ENCODE measurements around the gene ADM. TPM values are rescaled to one million over a fixed set of nuclear protein-coding genes. Genes with fewer than 3 reads are reported as not detected.
A peak's percentile ranks its signal among the peaks of the same experiment; 100 is the strongest.

The ADM gene
- total RNA-seq, 1 donor from 2014 or later: 44.3 TPM

- no peak for DNase-seq
Observed at GRCh38 chr11:10329935-10330334, 25.1 kb downstream of the ADM start.

- no peak for DNase-seq
Observed at GRCh38 chr11:10331548-10332289, 26.8 kb downstream of the ADM start.

GRCh38 chr11:10333490-10333889, 28.6 kb downstream of the ADM start:
- DNase-seq: no peak

- peak; percentile 56 for DNase-seq
Observed at GRCh38 chr11:10338287-10338686, 33.4 kb downstream of the ADM start.

- no peak for DNase-seq
Observed at GRCh38 chr11:10348650-10349280, 43.9 kb downstream of the ADM start.

GRCh38 chr11:10349281-10349665, 44.4 kb downstream of the ADM start:
- DNase-seq: no peak

- DNase-seq: no peak
Observed at GRCh38 chr11:10349806-10350205, 44.9 kb downstream of the ADM start.

- DNase-seq: no peak
Observed at GRCh38 chr11:10350334-10350733, 45.5 kb downstream of the ADM start.

GRCh38 chr11:10351435-10351764, 46.5 kb downstream of the ADM start:
- no peak for DNase-seq

- DNase-seq: peak; percentile 46
Observed at GRCh38 chr11:10351765-10352641, 47.1 kb downstream of the ADM start.

GRCh38 chr11:10352921-10353550, 48.2 kb downstream of the ADM start:
- no peak for DNase-seq

GRCh38 chr11:10354389-10354788, 49.5 kb downstream of the ADM start:
- DNase-seq: no peak

- no peak for DNase-seq
Observed at GRCh38 chr11:10355257-10355661, 50.4 kb downstream of the ADM start.

GRCh38 chr11:10356161-10356560, 51.3 kb downstream of the ADM start:
- DNase-seq: no peak

Small RNAs within 50 kb of the gene (small RNA-seq; reads per million reads assigned to genes)
- gene AC080023.2 (ENCODE audit: low replicate concordance): not detected

Other genes with a start within 250 kb of the ADM start
- 62.5 TPM for gene SBF2, start 10.9 kb upstream of the ADM start, total RNA-seq
- 6.9 TPM for gene AMPD3, start 150.2 kb downstream of the ADM start, total RNA-seq
- gene RNF141, start 236.1 kb downstream of the ADM start, total RNA-seq: 34.2 TPM